PC-3 (cell line): ENCODE measurements around the gene BUB1.

Experiments used
- CTCF ChIP-seq: fragments of 300-600 bp; sonication (generic); conservative IDR thresholded peaks from 2 replicates; pipeline ENCODE4 v1.5.1; 2017; ENCODE audit warnings: antibody characterized with exemption, low read depth, mild to moderate bottlenecking, low read length
- EZH2 ChIP-seq: fragments of 300-600 bp; sonication (generic); IDR thresholded peaks from one replicate; pipeline ENCODE4 v1.6.1; 2017; ENCODE audit warnings: antibody characterized with exemption, mild to moderate bottlenecking, low read length; ENCODE audit not compliant: unreplicated experiment
- EZH2phosphoT487 ChIP-seq: fragments of 300-600 bp; sonication (generic); IDR thresholded peaks from 2 replicates; pipeline ENCODE4 v1.6.1; 2018; ENCODE audit warnings: mild to moderate bottlenecking, antibody characterized with exemption, low read length, borderline replicate concordance

GRCh38 chr2:110670826-110671225 lies 7.0 kb downstream of the BUB1 start:
- TF ChIP-seq CTCF = no peak
- no peak for TF ChIP-seq EZH2
- TF ChIP-seq EZH2phosphoT487 = no peak
